ENCODE results near the gene SARS1. TPM values are rescaled to one million over a fixed set of nuclear protein-coding genes. Genes with fewer than 3 reads are reported as not detected.

SARS1 gene
- total and polyA plus RNA-seq, 2 of the 13 experiments (the other 11 are each of a cell fraction or from before 2014, with no cell fraction given): 103 to 134 TPM

GRCh38 chr1:109198043-109198695, 15.5 kb upstream of the SARS1 start:
- FAIRE-seq (no peak), ATAC-seq (peak; percentile 37), DNase-seq (ENCODE audit: low spot score) (no peak)
- CTCF ChIA-PET (ENCODE audit: low intra/inter-chr PET ratio, low total read pairs): no interaction called here
- Histone ChIP-seq H3K27me3 (ENCODE audit: control insufficient read depth in 1 of 2, insufficient read depth in 2 of 2, low read length in 2 of 2) (no peaks in the 10 kb centered on the region), H3K9me3 (ENCODE audit: low read length) (no peaks in the 10 kb centered on the region), H2AFZ (ENCODE audit: low read length) (no peak overlapping the region), H4K20me1 (ENCODE audit: insufficient read depth, low read length) (no peaks in the 10 kb centered on the region), H3K9ac (ENCODE audit: insufficient read depth, low read depth, low read length) (no peak overlapping the region), H3K4me2 (ENCODE audit: low read depth, low read length) (peak overlapping the region; percentile 50; the same call in 1 of the 2 replicates), H3K4me3 (replicated peaks in 1 of 3; ENCODE audit: insufficient read depth in 1 of 3, low read depth in 2 of 3, low read length in 3 of 3) (no peak overlapping the region), H3K79me2 (ENCODE audit: insufficient read depth, low read length) (no peaks in the 10 kb centered on the region), H3K36me3 (replicated peaks in 1 of 2; ENCODE audit: control insufficient read depth in 1 of 2, insufficient read depth in 2 of 2, low read length in 2 of 2) (no peaks in the 10 kb centered on the region), H3K4me1 (ENCODE audit: insufficient read depth, low read length) (peaks cover 40% of the 10 kb centered on the region), H3K27ac (ENCODE audit: extremely low read length, insufficient read depth, low read length) (no peak overlapping the region)
- WGBS (ENCODE audit: low lambda C conversion rate): 27% methylated on average over 6 of the region's 6 CpGs
- intact Hi-C loops (cut with micrococcal nuclease; ENCODE audit: unreplicated experiment): no loop called here
- BruUV-seq (replicated peaks): no TSS peak
- in situ Hi-C loops (cut with HindIII; ENCODE audit: extremely low pct_ligation_motif_present, low pct_unique_long_range_greater_than_20kb): no loop called here
- POLR2A ChIA-PET: interaction anchor here (0.9 to 1.4 kb wide), 4 partner anchors 12 to 98 kb away, joined by 3 to 6 read pairs (median 4); partner anchors contain the start of gene SARS1
- no peak for TF ChIP-seq ZNF335 (CRISPR knock-in tag; IDR thresholded peaks at IDR 0.05)
- peak; percentile 84 for TF ChIP-seq FOSL2 (CRISPR knock-in tag; IDR thresholded peaks at IDR 0.05)
- TF ChIP-seq NFE2L2 (IDR thresholded peaks at IDR 0.05; ENCODE audit: low read length): peak; percentile 29; the same call in 1 of the 2 replicates
- no peak for TF ChIP-seq MLX (CRISPR knock-in tag; IDR thresholded peaks at IDR 0.05)

- in situ Hi-C loops (cut with HindIII; ENCODE audit: extremely low pct_ligation_motif_present, low pct_unique_long_range_greater_than_20kb) (no loop called here), intact Hi-C loops (cut with micrococcal nuclease; ENCODE audit: unreplicated experiment) (no loop called here)
- POLR2A ChIA-PET: interaction anchor here (0.9 to 1.4 kb wide), 4 partner anchors 11 to 98 kb away, joined by 3 to 6 read pairs (median 4); partner anchors contain the start of gene SARS1
- Histone ChIP-seq H3K4me2 (ENCODE audit: low read depth, low read length) (no peak overlapping the region), H3K9ac (ENCODE audit: insufficient read depth, low read depth, low read length) (no peak overlapping the region), H3K79me2 (ENCODE audit: insufficient read depth, low read length) (no peaks in the 10 kb centered on the region), H3K27me3 (ENCODE audit: control insufficient read depth in 1 of 2, insufficient read depth in 2 of 2, low read length in 2 of 2) (no peaks in the 10 kb centered on the region), H3K4me1 (ENCODE audit: insufficient read depth, low read length) (peaks cover 36% of the 10 kb centered on the region), H3K9me3 (ENCODE audit: low read length) (no peaks in the 10 kb centered on the region), H2AFZ (ENCODE audit: low read length) (no peak overlapping the region), H4K20me1 (ENCODE audit: insufficient read depth, low read length) (no peaks in the 10 kb centered on the region), H3K27ac (ENCODE audit: extremely low read length, insufficient read depth, low read length) (no peak overlapping the region), H3K36me3 (replicated peaks in 1 of 2; ENCODE audit: control insufficient read depth in 1 of 2, insufficient read depth in 2 of 2, low read length in 2 of 2) (no peaks in the 10 kb centered on the region), H3K4me3 (replicated peaks in 1 of 3; ENCODE audit: insufficient read depth in 1 of 3, low read depth in 2 of 3, low read length in 3 of 3) (no peak overlapping the region)
- ATAC-seq (no peak), DNase-seq (ENCODE audit: low spot score) (no peak), FAIRE-seq (no peak)
- CTCF ChIA-PET (ENCODE audit: low intra/inter-chr PET ratio, low total read pairs): no interaction called here
- WGBS (ENCODE audit: low lambda C conversion rate): 49% methylated on average over 4 of the region's 4 CpGs
- BruUV-seq (replicated peaks): no TSS peak
- TF ChIP-seq ZBTB25 (CRISPR knock-in tag; IDR thresholded peaks at IDR 0.05) (no peak), ETV6 (CRISPR knock-in tag; conservative IDR thresholded peaks at IDR 0.05) (no peak), ZBTB37 (CRISPR knock-in tag; IDR thresholded peaks at IDR 0.05) (no peak), ZNF646 (CRISPR knock-in tag; IDR thresholded peaks at IDR 0.05) (no peak)
Measured at GRCh38 chr1:109198745-109199144, 15.0 kb upstream of the SARS1 start.

Data from HepG2 (cell line).